Activated naive CD4-positive, alpha-beta T cell treated with anti-CD3 and anti-CD28 coated beads, Interleukin-2, amount 10 ng/mL, durations not matched to agents 7 days and 5 days (primary cell): ENCODE results near the gene GNB4.

Source experiments
- CTCF ChIA-PET: fragments of 350-600 bp; sonication (Branson Sonifier 250); formaldehyde crosslinking; loops from one replicate; lab custom pipeline; 2021; ENCODE audit warnings: antibody characterized with exemption; lab: Charles Lee
- DNase-seq: peaks from one replicate; pipeline ENCODE4 v3.0.0-alpha.2; 2020
- H3K27ac Mint-ChIP-seq: one replicate; pipeline ENCODE4 v1.8.0; 2021; ENCODE audit warnings: mild to moderate bottlenecking, moderate library complexity, mixed read lengths
- H3K27me3 Mint-ChIP-seq: one replicate; pipeline ENCODE4 v1.8.0; 2021; ENCODE audit warnings: mild to moderate bottlenecking, mixed read lengths
- H3K36me3 Mint-ChIP-seq: one replicate; pipeline ENCODE4 v1.8.0; 2021; ENCODE audit warnings: mixed read lengths
- H3K4me1 Mint-ChIP-seq: one replicate; pipeline ENCODE4 v1.8.0; 2021; ENCODE audit warnings: mixed read lengths
- H3K4me3 Mint-ChIP-seq: one replicate; pipeline ENCODE4 v1.8.0; 2021; ENCODE audit warnings: mild to moderate bottlenecking, moderate library complexity, mixed read lengths
- H3K9me3 Mint-ChIP-seq: one replicate; pipeline ENCODE4 v1.8.0; 2021; ENCODE audit warnings: mixed read lengths

Gene GNB4

GRCh38 chr3:179421500-179421899 lies 29.8 kb downstream of the GNB4 start:
- no peak overlapping the region for H3K4me3 Mint-ChIP-seq
- no peaks in the 10 kb centered on the region for H3K9me3 Mint-ChIP-seq
- no peak overlapping the region for H3K27ac Mint-ChIP-seq
- H3K4me1 Mint-ChIP-seq: no peaks in the 10 kb centered on the region
- DNase-seq: no peak
- no peaks in the 10 kb centered on the region for H3K36me3 Mint-ChIP-seq
- CTCF ChIA-PET: no interaction called here
- no peaks in the 10 kb centered on the region for H3K27me3 Mint-ChIP-seq

- DNase-seq: no peak
- H3K27ac Mint-ChIP-seq: no peak overlapping the region
- no peak overlapping the region for H3K4me3 Mint-ChIP-seq
- CTCF ChIA-PET: no interaction called here
- no peaks in the 10 kb centered on the region for H3K4me1 Mint-ChIP-seq
- H3K9me3 Mint-ChIP-seq: no peaks in the 10 kb centered on the region
- H3K27me3 Mint-ChIP-seq: no peaks in the 10 kb centered on the region
- no peaks in the 10 kb centered on the region for H3K36me3 Mint-ChIP-seq
These were observed 32.7 kb downstream of the GNB4 start for GRCh38 chr3:179418610-179419009.

GRCh38 chr3:179416681-179417080 lies 34.6 kb downstream of the GNB4 start:
- no peak for DNase-seq
- no peaks in the 10 kb centered on the region for H3K36me3 Mint-ChIP-seq
- no peak overlapping the region for H3K4me3 Mint-ChIP-seq
- H3K4me1 Mint-ChIP-seq: no peaks in the 10 kb centered on the region
- H3K27ac Mint-ChIP-seq: no peak overlapping the region
- H3K9me3 Mint-ChIP-seq: no peaks in the 10 kb centered on the region
- no peaks in the 10 kb centered on the region for H3K27me3 Mint-ChIP-seq
- CTCF ChIA-PET: no interaction called here

DNA sequence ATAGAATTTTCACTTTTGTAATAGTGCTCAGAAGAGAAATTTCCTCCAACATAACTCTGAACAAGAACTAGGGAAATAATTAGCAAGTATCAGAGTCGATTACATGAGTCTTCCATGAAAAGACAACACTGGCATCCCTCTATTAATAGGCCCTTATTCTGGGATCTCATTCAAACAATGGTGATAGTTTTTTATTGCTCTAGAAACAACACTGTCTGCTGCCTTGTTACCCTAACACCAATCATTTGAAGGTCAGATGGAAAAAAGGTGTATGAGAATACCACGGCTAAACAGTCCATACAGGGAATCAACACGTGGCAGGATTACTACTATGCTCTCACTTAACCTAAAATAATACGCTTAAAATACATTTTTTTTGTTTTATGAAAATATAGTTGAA lies 35.9 kb downstream of the GNB4 start:
- CTCF ChIA-PET: no interaction called here

DNA sequence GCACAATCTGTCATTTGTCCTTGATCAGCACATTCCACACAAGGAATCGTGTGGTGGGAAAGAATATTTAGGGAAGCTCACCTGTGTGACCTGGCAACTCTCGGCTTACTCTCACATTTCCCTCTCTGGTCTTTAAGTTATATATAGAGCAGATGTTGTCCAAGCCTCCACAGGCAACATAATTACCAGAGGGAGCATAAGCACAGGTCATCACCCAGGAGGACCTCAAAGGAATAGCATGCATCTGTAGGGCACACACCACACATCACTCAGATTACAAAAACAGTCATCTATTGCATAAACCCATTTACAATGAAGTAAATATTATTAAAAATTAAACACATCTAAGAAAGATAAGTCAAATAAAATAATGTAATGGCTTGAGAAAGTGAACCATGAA lies 36.5 kb downstream of the GNB4 start:
- Mint-ChIP-seq H3K27ac (no peak overlapping the region), H3K9me3 (no peaks in the 10 kb centered on the region)
- DNase-seq: no peak

More for the DNA sequence above, 35.9 kb downstream of the GNB4 start:
- Mint-ChIP-seq H3K4me1 (no peaks in the 10 kb centered on the region), H3K27ac (no peak overlapping the region), H3K27me3 (no peaks in the 10 kb centered on the region), H3K36me3 (no peaks in the 10 kb centered on the region), H3K9me3 (no peaks in the 10 kb centered on the region), H3K4me3 (no peak overlapping the region)
- DNase-seq: no peak

DNA sequence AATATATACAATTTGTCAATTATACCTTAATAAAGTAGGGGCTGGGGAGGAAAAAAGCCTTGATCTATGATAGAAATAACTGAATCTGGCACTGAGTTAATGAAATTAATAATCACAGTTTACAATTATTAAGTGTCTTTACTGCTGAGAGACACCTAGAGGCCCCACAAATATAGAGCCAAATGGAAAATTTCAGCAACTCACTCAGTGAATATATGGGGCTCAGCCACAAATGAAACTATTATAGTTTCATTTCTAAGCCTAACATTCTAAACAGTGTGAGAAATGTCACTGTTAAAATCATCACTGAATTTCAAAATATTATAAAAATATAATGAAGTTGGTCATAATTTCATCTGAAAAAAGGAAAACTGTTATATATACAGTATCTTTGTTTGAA lies 40.3 kb downstream of the GNB4 start:
- DNase-seq: no peak
- H3K36me3 Mint-ChIP-seq: no peaks in the 10 kb centered on the region
- H3K27ac Mint-ChIP-seq: no peak overlapping the region
- no peaks in the 10 kb centered on the region for H3K27me3 Mint-ChIP-seq
- CTCF ChIA-PET: no interaction called here
- H3K4me1 Mint-ChIP-seq: no peaks in the 10 kb centered on the region
- no peaks in the 10 kb centered on the region for H3K9me3 Mint-ChIP-seq
- H3K4me3 Mint-ChIP-seq: no peak overlapping the region

More for the DNA sequence above, 36.5 kb downstream of the GNB4 start:
- no peaks in the 10 kb centered on the region for H3K36me3 Mint-ChIP-seq
- no peak overlapping the region for H3K4me3 Mint-ChIP-seq
- CTCF ChIA-PET: no interaction called here
- no peaks in the 10 kb centered on the region for H3K27me3 Mint-ChIP-seq
- no peaks in the 10 kb centered on the region for H3K4me1 Mint-ChIP-seq

GRCh38 chr3:179410331-179410730 lies 40.9 kb downstream of the GNB4 start:
- no peaks in the 10 kb centered on the region for H3K27me3 Mint-ChIP-seq
- H3K36me3 Mint-ChIP-seq: no peaks in the 10 kb centered on the region
- no peak overlapping the region for H3K4me3 Mint-ChIP-seq
- no peaks in the 10 kb centered on the region for H3K4me1 Mint-ChIP-seq
- CTCF ChIA-PET: no interaction called here
- no peak for DNase-seq
- no peak overlapping the region for H3K27ac Mint-ChIP-seq
- H3K9me3 Mint-ChIP-seq: no peaks in the 10 kb centered on the region

DNA sequence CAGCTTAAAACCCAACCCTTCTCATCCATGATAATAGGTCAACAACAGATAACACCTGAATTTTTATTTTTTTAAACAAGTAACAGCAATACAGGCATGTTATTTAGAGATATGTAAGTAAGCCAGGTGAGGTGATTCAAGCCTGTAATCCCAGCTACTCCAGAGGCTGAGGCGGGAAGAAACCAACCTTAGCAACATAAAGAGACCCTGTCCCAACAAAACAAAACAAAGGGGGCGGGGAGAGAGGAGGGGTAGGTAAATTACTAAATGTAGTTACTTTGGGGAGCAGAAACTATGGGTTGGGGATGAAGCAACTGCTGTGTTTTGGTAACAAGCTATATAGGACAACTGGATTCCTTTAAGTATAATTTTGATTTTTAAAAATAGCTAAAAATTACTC lies 47.0 kb downstream of the GNB4 start:
- CTCF ChIA-PET: no interaction called here
- Mint-ChIP-seq H3K36me3 (peaks cover 12% of the 10 kb centered on the region), H3K4me3 (no peak overlapping the region), H3K9me3 (no peaks in the 10 kb centered on the region), H3K27me3 (no peaks in the 10 kb centered on the region), H3K27ac (no peak overlapping the region), H3K4me1 (no peaks in the 10 kb centered on the region)
- no peak for DNase-seq

DNA sequence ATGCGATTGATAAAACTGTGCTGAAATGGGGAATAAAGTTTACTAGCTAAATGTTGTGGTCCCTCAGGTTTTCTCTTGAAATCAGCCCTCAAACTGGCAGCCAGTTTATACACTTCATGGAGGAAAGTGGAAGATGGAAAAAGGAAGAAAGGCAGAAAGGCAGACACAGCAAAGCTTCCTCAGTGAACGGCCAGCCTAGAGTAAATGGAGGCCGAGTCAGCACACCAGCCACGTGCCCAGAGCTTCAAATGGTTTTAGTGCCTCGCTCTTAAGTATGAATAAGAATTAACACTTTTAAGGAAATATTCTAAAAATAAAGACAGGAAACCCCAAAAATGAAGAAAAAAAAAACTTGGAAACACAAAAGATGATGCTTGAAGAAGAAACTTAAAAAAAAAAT lies 48.3 kb downstream of the GNB4 start:
- H3K27ac Mint-ChIP-seq: no peak overlapping the region
- peaks cover 12% of the 10 kb centered on the region for H3K36me3 Mint-ChIP-seq
- no peaks in the 10 kb centered on the region for H3K4me1 Mint-ChIP-seq
- no peaks in the 10 kb centered on the region for H3K27me3 Mint-ChIP-seq
- no peak overlapping the region for H3K4me3 Mint-ChIP-seq
- CTCF ChIA-PET: no interaction called here
- H3K9me3 Mint-ChIP-seq: no peaks in the 10 kb centered on the region
- DNase-seq: no peak

DNA sequence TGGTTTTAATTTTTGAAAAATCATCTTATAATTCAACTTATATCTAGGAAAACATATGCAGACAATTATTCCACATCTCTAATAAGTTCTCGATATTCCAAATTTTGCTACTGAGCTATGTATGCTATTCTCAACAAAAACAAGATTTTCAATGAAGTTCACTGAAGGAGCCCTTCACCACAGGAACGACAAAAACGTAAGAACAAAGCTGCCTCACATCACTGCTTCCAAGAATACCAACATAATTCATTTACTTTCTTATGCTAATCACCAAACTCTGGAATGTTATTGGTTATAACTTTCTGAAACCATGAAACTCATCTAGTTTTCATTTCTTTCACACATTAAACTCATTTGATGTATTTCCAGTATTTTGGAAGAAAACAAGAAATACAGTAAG lies 49.7 kb downstream of the GNB4 start:
- H3K27ac Mint-ChIP-seq: no peak overlapping the region
- H3K27me3 Mint-ChIP-seq: no peaks in the 10 kb centered on the region
- H3K36me3 Mint-ChIP-seq: peaks cover 18% of the 10 kb centered on the region
- DNase-seq: no peak
- H3K4me1 Mint-ChIP-seq: no peaks in the 10 kb centered on the region
- no peak overlapping the region for H3K4me3 Mint-ChIP-seq
- H3K9me3 Mint-ChIP-seq: no peaks in the 10 kb centered on the region
- CTCF ChIA-PET: no interaction called here

DNA sequence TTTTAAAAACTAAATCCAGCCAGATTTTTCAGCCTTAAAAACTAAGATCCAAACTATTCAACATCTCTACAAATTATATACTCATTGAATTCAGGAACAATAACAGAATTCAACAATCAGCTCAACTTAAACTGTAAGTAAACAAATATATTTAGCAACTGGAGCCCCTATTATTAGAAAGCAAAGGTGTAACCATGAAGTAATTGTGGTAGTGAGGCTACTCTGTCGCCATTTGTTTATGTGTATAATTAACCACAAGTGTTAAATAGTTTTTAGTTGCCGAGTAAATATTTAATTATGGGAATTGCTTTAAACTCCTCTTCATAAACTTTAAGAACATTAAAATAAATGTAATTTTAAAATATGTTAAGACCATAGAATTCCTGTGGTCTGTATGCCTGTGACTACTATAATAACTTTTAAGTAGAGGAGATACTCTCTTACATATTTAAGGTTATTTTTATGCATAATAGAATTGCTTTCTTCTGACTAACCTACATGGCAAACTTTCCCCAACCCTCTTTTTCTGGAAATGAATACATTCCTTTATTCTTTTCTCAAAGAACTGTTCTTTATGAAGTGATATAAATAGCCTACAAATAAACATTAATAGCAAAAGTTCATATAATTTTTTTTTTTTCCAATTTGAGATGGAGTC lies 52.6 kb downstream of the GNB4 start:
- CTCF ChIA-PET: no interaction called here
- H3K4me1 Mint-ChIP-seq: no peaks in the 10 kb centered on the region
- no peaks in the 10 kb centered on the region for H3K27me3 Mint-ChIP-seq
- H3K9me3 Mint-ChIP-seq: no peaks in the 10 kb centered on the region
- DNase-seq: no peak
- no peak overlapping the region for H3K27ac Mint-ChIP-seq
- no peak overlapping the region for H3K4me3 Mint-ChIP-seq
- H3K36me3 Mint-ChIP-seq: peaks cover 23% of the 10 kb centered on the region

DNA sequence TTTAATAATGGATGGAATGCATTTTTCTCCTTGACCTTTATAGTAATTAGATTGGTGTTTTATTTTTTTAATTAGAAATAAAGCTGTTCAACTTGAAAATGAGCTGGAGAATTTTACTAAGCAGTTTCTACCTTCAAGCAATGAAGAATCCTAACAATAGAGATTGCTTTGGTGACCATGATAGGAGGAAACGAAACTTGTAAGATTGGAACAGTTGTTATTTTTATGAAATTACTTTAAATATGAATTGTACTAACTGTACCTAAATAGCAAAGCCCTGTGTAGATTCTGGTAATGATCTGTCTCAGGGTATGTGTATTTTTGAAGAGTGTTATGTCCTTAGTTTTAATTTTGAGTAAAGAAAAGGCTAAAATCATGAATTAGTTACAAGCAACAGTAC lies 59.4 kb downstream of the GNB4 start:
- peaks cover 30% of the 10 kb centered on the region for H3K36me3 Mint-ChIP-seq

GRCh38 chr3:179376474-179376873 lies 74.8 kb downstream of the GNB4 start:
- H3K4me3 Mint-ChIP-seq: no peak overlapping the region
- no peaks in the 10 kb centered on the region for H3K4me1 Mint-ChIP-seq
- H3K36me3 Mint-ChIP-seq: peaks cover 30% of the 10 kb centered on the region
- H3K9me3 Mint-ChIP-seq: no peaks in the 10 kb centered on the region
- CTCF ChIA-PET: no interaction called here
- no peak overlapping the region for H3K27ac Mint-ChIP-seq
- no peak for DNase-seq
- H3K27me3 Mint-ChIP-seq: no peaks in the 10 kb centered on the region

More for the DNA sequence above, 59.4 kb downstream of the GNB4 start:
- no peaks in the 10 kb centered on the region for H3K27me3 Mint-ChIP-seq
- no peaks in the 10 kb centered on the region for H3K4me1 Mint-ChIP-seq
- no peaks in the 10 kb centered on the region for H3K9me3 Mint-ChIP-seq
- CTCF ChIA-PET: no interaction called here
- H3K27ac Mint-ChIP-seq: no peak overlapping the region
- no peak for DNase-seq
- no peak overlapping the region for H3K4me3 Mint-ChIP-seq

DNA sequence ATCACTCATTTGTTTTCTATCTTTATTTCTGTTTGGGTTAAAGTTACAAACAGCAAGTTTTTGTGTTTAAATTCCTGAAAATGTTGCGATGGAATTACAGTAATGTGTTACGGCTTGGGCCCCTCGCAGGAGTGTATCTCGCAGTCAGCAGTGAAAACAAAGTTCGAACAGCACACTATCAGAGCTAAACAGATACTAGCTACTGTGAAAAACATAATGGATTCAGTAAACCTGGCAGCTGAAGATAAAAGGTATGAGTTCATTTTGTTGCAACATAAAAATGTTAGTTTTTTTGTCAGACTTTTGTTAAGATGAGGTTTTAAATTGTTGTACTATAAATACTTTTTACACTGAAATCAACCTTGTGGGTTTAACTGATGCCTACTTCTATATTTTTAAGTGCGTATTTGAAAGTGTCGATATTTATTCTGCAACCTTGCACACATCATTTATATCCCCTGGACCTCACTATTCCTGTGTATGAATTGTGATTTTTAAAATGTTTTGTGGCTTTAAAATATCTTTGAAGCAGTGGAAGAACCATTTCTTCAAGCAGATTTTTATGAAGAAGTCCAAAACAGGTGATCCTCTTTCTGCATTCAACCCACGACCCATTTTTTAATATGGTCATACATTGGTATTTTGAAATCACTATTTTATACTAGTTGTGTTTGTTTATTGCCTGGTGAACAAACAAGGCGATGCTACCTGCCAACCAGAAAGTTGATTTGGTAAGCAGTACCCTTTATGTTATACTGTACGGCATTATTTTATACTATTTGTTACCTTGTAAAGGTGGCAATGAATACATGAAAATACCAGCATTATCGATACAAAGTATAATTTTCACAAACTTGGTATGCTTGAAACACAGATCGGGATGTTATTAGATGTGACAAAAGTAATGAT lies 75.9 kb downstream of the GNB4 start:
- no peaks in the 10 kb centered on the region for H3K9me3 Mint-ChIP-seq
- H3K4me3 Mint-ChIP-seq: no peak overlapping the region
- no peak overlapping the region for H3K27ac Mint-ChIP-seq
- no peaks in the 10 kb centered on the region for H3K27me3 Mint-ChIP-seq
- H3K4me1 Mint-ChIP-seq: no peaks in the 10 kb centered on the region
- no peak for DNase-seq
- CTCF ChIA-PET: interaction anchor here (0.5 kb wide), 1 partner anchor 118 kb away, joined by 3 read pairs; no protein-coding TSS in a partner anchor
- H3K36me3 Mint-ChIP-seq: peaks cover 31% of the 10 kb centered on the region

- H3K27ac Mint-ChIP-seq: no peak overlapping the region
- DNase-seq: no peak
- CTCF ChIA-PET: no interaction called here
- peaks cover 19% of the 10 kb centered on the region for H3K36me3 Mint-ChIP-seq
- H3K9me3 Mint-ChIP-seq: no peaks in the 10 kb centered on the region
- H3K4me3 Mint-ChIP-seq: no peak overlapping the region
- H3K27me3 Mint-ChIP-seq: no peaks in the 10 kb centered on the region
- H3K4me1 Mint-ChIP-seq: no peaks in the 10 kb centered on the region
These were observed 77.3 kb downstream of the GNB4 start for GRCh38 chr3:179373938-179374337.
